HG03457 (cell line): ENCODE results near the gene CMTM4.
"Not testable (repeated sequence)": the region's sequence is repeated elsewhere in the genome, so short reads cannot be mapped to it uniquely, and the experiment has no call there.

Experiments used
- ATAC-seq: cut with Tn5 transposase; IDR thresholded peaks from one replicate; pipeline ENCODE4 v1.9.1; 2021; ENCODE audit warnings: moderate number of reproducible peaks; ENCODE audit not compliant: unreplicated experiment

The CMTM4 gene

DNA sequence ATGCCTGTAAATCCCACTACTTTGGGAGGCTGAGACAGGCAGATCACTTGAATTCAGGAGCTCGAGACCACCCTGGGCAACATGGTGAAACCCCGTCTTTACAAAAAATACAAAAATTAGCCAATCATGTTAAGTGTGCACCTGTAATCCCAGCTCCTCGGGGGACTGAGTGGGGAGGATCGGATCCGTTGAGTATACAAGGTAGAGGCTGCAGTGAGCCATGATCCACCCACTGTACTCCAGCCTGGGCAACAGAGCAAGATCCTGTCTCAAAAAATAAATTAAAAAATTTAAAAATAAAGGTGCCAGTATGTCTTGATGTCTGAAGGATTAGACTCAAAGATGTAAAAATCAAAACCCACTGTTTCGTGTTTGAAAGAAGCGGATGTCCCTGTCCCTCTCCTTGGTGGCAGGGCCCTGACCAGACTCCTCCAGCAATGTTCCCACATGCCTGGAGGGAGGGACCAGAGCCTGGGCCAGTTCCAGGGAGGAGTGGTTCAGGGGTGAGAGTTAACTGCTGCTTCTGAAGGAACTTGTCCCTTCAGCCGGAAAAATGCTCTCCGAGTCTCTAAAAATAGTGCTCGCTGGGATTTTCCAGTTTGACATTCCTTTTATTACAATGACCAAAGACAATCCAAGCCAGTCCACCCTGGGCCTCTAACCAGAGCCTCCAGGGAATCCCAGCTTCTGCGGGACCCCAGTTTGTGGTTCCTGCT lies 9.4 kb upstream of the CMTM4 start:
- no peak for ATAC-seq

GRCh38 chr16:66703406-66704215 lies 7.1 kb upstream of the CMTM4 start:
- no peak for ATAC-seq

DNA sequence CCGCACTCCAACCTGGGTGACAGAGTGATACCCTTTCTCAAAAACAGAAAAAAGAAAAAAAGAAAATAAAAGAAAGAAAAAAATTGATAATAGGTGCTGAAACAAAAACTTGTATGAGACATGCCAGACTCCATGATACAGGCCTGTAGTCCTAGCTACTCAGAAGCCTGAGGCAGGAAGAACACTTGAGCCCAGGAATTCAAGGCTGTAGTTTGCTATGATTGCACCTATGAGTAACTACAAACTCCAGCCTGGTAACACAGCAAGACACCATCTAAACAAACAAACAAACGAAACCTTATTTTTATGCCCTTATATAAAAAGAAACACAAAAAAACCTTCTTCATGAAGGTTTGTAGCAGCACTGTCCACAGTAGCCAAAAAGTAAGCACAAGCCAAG lies 5.0 kb upstream of the CMTM4 start:
- ATAC-seq: no peak

DNA sequence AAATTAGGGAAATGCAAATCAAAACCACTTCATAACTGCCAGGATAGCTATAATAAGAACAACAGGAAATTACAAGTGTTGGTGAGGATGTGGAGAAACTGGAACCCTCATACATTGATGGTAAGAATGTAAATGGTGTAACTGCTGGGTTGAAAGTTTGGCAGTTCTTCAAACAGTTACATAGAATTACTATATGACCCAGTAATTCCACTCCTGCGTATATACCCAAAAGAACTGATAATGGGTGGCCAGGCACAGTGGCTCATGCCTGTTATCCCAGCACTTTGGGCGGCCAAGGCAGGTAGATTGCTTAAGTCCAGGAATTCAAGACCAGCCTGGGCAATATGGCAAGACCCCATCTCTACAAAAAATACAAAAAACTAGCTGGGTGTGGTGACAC lies 4.5 kb upstream of the CMTM4 start:
- no peak for ATAC-seq

DNA sequence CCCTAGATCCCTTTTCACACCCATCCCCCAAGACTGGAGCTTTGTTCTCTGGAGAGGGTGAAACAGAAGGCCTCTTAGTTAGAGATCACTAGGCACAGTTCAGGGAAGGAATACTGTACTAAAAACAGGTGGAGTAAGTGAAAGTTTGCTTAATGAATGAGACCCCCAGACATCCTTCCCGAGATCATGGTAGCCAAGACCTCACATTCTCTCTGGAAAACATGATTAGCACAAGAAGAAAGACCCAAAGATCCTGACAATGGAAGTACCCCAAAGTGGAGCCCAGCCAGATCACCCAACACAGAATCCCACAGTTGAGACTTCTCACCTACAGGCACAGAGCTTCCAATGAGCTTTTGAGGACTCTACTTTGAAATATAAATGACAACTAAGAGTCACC lies 3.4 kb upstream of the CMTM4 start:
- ATAC-seq: no peak

- no peak for ATAC-seq
These were observed 1.5 kb upstream of the CMTM4 start for GRCh38 chr16:66698046-66698445.

- peak; percentile 26 for ATAC-seq
These were observed 441 bp downstream of the CMTM4 start for GRCh38 chr16:66695935-66696668.

DNA sequence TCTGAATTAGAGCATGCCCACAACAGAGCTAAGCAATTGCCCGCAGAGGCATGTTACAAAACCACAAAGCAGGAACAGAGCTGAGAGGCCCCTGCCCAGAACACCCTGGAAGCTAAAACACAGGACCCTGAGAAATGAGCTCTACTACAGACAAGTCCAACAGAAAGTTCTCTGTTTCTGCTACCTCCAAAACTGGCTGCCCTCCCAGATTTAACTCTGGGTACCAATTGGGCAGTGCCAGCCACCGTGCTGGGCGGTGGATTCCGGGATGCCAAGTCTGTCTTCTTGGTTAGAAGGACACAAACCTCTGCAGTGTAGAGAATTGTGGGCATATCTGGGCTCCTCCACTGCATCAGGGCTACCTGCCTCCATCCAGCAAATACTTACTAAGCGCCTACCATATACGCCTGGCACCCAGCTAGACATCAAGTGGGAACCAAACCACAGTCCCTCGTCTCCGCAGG lies 1.0 kb downstream of the CMTM4 start:
- no peak for ATAC-seq

DNA sequence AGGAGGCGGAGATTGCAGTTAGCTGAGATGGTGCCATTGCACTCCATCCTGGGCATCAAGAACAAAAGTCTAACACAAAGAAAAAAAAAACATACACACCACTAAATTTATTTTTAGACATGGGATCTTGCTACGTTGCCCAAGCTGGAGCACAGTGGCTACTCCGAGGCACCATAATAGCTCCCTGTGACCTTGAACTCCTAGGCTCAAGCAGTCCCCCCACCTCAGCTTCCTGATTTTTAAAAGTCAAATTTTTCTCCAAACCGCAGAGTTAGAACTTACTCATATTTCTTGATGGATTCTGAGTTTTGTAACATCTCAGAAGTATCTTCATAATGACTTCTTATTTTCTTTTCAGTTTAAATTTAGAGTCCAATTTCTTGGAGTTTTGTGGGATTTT lies 3.4 kb downstream of the CMTM4 start:
- no peak for ATAC-seq

DNA sequence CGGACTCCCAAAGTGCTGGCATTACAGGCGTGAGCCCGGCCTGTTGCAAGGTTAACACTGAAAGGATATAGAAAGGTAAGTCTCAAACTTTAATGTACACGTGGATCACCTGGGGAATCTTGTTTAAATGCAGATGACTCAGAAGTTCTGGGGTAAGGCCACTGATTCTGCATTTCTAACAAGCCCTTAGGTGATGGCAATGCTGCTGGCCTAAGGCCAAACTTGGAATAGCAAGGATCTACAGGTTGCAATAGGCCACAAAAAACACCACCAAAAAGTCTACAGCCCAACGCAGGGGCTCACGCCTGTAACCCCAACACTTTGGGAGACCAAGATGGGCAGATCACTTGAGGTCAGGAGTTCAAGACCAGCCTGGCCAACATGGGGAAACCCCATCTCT lies 4.2 kb downstream of the CMTM4 start:
- no peak for ATAC-seq

- no peak for ATAC-seq
These were observed 5.3 kb downstream of the CMTM4 start for GRCh38 chr16:66691234-66691633.

- ATAC-seq: no peak
These were observed 6.3 kb downstream of the CMTM4 start for GRCh38 chr16:66690106-66690847.

DNA sequence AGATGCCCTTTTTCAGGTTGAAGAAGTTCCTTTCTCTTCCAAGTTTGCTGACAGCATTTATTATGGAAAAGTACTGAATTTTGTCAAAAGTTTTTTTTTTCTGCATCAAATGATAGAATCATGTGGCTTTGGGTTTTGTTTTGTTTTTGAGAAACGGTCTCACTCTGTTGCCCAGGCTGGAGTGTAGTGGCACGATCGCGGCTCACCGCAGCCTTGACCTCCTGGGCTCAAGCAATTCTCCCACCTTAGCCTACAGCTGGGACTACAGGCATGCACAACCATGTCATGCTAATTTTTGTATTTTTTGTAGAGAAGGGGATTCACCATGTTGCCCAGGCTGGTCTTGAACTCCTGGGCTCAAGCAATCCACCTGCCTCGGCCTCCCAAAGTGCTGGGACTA lies 7.3 kb downstream of the CMTM4 start:
- ATAC-seq: no peak

DNA sequence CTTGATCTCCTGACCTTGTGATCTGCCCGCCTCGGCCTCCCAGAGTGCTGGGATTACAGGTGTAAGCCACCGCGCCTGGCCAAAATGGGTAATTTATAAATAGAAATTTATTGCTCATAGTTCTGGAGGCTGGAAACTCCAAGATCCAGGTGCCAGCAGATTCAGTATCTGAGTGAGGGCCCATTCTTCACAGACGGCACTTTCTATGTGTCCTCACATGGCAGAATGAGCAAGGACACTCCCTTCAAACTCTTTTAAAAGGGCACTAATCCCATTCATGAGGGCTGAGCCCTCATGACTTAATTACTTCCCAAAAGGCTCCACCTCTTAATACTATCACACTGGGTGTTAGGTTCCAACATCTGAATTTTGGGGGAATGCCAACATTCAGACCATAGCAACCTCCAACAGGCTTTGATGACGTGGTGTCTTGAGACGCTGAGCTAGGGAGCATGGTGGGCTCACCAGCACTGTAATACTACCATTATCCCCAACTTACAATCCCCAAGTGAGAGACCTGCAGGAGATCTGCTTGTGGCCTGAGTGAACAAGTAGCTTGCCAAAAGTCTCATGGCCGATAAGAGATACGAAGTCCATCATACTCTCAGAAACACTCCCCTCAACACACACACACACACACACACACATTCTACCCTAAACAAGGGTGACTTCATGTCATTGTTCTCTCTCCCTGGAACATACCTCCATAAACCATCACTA lies 8.5 kb downstream of the CMTM4 start:
- no peak for ATAC-seq

GRCh38 chr16:66685501-66686115 lies 10.9 kb downstream of the CMTM4 start:
- not testable (repeated sequence) for ATAC-seq

DNA sequence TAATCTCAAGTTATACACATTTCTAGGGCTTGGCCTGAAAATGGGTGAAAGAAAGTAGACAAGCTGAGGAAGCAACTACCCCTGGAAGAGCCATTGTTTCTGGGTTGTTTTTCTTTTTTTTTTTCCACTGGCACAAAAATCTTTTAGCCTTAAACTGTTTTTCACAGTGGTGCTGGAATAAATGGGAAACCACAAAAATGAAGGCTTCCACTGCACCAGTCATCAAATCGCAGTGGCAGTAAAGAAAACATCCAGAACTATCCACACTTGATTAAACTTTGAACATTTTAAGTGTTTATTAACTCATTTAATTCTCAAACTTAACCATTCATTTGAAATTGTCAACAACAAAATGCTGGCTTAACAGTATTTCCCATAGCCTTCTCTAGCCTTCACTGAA lies 14.3 kb downstream of the CMTM4 start:
- ATAC-seq: no peak

DNA sequence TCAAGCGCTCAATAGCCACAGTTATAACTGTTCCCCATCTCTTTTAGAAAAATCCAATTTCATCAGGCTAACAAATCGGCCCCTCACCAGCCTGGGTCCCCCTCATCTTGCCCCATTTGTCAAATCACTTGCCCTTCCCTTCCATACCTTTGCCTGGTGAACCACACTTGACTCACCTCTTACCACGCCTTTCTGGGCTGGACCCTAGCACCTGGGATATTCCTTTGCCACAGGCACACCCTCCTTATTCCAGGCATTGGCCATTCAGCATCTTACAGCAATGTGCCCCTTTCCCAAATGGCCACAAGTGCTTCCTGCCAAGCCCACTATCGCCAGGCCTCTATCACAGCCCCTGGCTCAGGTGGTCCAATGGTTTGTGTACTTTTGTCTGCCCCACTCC lies 14.9 kb downstream of the CMTM4 start:
- no peak for ATAC-seq

- no peak for ATAC-seq
These were observed 18.2 kb downstream of the CMTM4 start for GRCh38 chr16:66678337-66678736.

DNA sequence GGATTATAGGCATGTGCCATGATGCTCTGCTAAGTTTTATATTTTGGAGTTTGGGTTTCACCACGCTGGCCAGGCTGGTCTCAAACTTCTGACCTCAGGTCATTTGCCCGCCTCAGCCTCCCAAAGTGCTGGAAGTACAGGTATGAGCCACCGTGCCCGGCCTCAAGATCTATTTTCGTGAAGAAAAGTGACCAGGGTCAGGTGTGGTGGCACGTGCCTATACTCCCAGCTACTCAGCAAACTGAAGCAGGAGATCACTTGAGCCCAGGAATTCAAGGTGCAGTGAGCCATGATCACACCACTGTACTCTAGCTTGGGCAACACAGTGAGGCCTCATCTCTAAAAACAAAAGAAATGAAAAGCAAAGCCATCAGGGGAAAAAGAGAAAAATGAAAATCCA lies 18.7 kb downstream of the CMTM4 start:
- ATAC-seq: no peak

DNA sequence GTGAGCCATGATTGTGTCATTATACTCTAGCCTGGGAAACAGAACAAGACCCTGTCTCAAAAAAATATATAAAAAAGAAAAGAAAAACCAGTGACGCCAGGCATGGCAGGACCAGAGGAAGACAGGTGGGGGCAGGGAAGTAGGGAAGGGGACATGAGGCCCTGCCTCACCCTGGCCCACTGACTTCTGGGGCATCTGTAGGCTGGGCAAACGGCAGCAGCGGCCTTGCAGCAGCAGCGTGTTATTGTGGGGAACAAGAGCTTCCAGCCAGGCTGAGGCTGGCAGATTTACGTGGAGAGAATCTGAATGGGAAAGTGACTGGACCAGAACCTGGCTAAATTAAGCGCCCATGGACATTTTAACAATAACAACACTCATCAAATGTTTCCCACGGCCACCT lies 19.4 kb downstream of the CMTM4 start:
- ATAC-seq: no peak
